ENCODE measurements around the gene SIGLEC8.

Gene SIGLEC8

DNA sequence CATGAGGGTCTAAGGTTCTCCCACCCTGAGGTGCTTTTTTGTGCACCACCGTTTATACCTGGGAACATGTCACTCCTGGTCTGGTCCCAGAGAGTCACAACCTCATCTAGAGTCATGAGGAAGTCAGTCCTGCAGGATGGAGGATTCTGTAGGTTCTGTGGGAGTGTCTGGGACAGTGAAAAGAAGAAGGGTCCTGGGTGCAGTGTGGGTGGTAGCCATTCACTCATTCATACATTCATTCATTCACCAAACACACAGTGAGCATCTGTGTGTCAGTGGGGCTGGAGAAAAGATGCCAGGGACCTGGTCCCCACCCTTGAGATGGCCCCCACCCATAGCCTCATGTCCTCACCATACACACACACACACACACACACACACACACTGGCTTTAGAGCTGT, 11.4 kb upstream of the SIGLEC8 start:
- no peak for TF ChIP-seq POLR2AphosphoS5 (IDR thresholded peaks at IDR 0.05; ENCODE audit: low read depth, low read length)
- no peak for TF ChIP-seq REST (IDR thresholded peaks at IDR 0.05; ENCODE audit: insufficient read depth in 1 of 2, low read depth in 2 of 2, low read length in 2 of 2)
- TF ChIP-seq FOXP2 (optimal IDR thresholded peaks at IDR 0.05; ENCODE audit: borderline replicate concordance, extremely low read depth, extremely low read length, insufficient read depth) = no peak
- no peak for TF ChIP-seq TAF1 (IDR thresholded peaks at IDR 0.05; ENCODE audit: borderline replicate concordance, insufficient read depth, low read length)
- no peak for TF ChIP-seq SIN3A (IDR thresholded peaks at IDR 0.05; ENCODE audit: borderline replicate concordance, insufficient read depth, low read length)

DNA sequence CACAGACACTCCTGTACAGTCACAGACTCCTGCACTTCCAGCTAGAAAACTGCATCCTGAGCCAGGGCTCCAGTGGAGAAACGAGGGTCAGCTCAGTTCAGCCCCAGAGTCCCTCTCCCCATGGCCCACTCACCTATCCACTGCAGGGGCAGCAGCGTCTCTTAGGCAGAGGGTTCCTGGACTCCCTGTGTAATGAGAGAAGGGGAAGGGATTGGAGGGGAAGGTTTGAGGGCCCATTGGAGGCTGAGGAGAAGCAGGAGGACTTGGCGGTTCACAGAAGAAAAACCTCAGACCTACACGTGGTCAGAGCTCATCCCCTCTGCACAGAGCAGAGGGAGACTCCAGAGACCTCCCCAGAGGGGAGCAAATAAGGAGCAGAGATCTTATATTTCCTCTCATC, 10.9 kb upstream of the SIGLEC8 start:
- TF ChIP-seq FOXP2 (optimal IDR thresholded peaks at IDR 0.05; ENCODE audit: borderline replicate concordance, extremely low read depth, extremely low read length, insufficient read depth) (no peak), POLR2AphosphoS5 (IDR thresholded peaks at IDR 0.05; ENCODE audit: low read depth, low read length) (no peak), REST (IDR thresholded peaks at IDR 0.05; ENCODE audit: insufficient read depth in 1 of 2, low read depth in 2 of 2, low read length in 2 of 2) (no peak)

DNA sequence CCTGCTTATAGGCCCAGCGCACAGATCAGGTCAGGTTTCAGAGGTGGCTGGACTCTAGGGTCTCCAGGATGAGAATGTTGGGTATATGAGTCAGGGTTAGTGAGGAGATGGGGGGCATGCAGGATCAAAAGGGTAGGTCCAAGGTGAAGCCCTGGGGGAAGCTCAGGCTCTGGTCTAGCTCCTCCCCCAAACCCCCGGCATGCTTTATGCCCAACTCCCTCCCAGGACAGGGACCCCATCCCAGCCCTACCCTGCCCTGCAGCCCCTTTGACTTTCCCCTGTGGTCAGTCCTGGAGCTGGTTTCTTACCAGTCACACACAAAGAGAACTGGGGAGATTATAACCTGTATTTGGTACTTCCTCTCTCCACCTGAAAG, 10.3 kb upstream of the SIGLEC8 start:
- no peak for TF ChIP-seq TAF1 (IDR thresholded peaks at IDR 0.05; ENCODE audit: borderline replicate concordance, insufficient read depth, low read length)
- TF ChIP-seq POLR2AphosphoS5 (IDR thresholded peaks at IDR 0.05; ENCODE audit: low read depth, low read length) = no peak
- TF ChIP-seq SIN3A (IDR thresholded peaks at IDR 0.05; ENCODE audit: borderline replicate concordance, insufficient read depth, low read length) = no peak
- no peak for TF ChIP-seq FOXP2 (optimal IDR thresholded peaks at IDR 0.05; ENCODE audit: borderline replicate concordance, extremely low read depth, extremely low read length, insufficient read depth)
- no peak for TF ChIP-seq REST (IDR thresholded peaks at IDR 0.05; ENCODE audit: insufficient read depth in 1 of 2, low read depth in 2 of 2, low read length in 2 of 2)

- TF ChIP-seq POLR2AphosphoS5 (IDR thresholded peaks at IDR 0.05; ENCODE audit: low read depth, low read length) = no peak
- no peak for TF ChIP-seq REST (IDR thresholded peaks at IDR 0.05; ENCODE audit: insufficient read depth in 1 of 2, low read depth in 2 of 2, low read length in 2 of 2)
Measured at GRCh38 chr19:51467864-51468544, 9.8 kb upstream of the SIGLEC8 start.

DNA sequence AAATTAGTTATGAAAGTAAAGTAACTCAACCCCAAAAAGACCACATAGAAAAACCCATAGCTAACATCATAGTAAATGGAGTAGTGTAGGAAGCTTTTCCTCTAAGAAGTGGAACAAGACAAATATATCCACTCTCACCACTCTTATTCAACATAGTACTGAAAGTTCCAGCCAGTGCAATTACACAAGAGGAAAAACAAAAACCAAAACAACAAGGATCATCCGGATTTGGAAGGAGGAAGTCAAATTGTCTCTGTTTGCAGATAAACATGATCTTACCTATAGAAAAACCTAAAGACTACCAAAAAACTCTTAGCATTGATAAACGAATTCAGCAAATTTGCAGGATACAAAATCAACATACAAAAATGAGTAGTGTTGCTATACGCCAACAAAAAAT, 8.5 kb upstream of the SIGLEC8 start:
- TF ChIP-seq REST (IDR thresholded peaks at IDR 0.05; ENCODE audit: insufficient read depth in 1 of 2, low read depth in 2 of 2, low read length in 2 of 2) = no peak
- no peak for TF ChIP-seq POLR2AphosphoS5 (IDR thresholded peaks at IDR 0.05; ENCODE audit: low read depth, low read length)
- no peak for TF ChIP-seq SIN3A (IDR thresholded peaks at IDR 0.05; ENCODE audit: borderline replicate concordance, insufficient read depth, low read length)
- no peak for TF ChIP-seq FOXP2 (optimal IDR thresholded peaks at IDR 0.05; ENCODE audit: borderline replicate concordance, extremely low read depth, extremely low read length, insufficient read depth)
- TF ChIP-seq TAF1 (IDR thresholded peaks at IDR 0.05; ENCODE audit: borderline replicate concordance, insufficient read depth, low read length) = no peak
